ENCODE results near the gene C12orf76. TPM values are rescaled to one million over a fixed set of nuclear protein-coding genes. Genes with fewer than 3 reads are reported as not detected.
A peak's percentile ranks its signal among the peaks of the same experiment; 100 is the strongest.
"Not testable (repeated sequence)": the region's sequence is repeated elsewhere in the genome, so short reads cannot be mapped to it uniquely, and the experiment has no call there.

The C12orf76 gene
- total and polyA plus RNA-seq, 4 experiments from 2014 or later, result 16.4 to 33.5 (median 22.0) TPM

DNA sequence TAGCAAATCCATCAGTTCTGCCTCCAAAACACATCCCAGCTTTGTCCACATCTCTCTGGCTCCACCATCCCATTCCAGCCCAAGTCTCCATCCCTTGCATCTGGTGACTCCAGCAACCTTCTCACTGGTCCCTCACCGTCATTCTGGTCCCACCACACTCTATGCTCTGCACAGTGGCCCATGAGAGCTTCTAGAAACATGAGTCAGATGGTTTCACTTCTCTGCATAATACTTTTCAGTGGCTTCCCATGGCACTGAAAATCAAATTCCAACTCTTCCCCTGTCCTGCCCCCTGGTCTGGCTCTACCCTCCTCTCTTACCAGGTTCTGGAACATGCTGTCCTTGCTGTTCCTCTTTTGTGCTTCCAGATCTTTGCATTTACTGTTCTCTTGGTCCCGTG, 17.2 kb upstream of the C12orf76 start:
- H3K9me3 ChIP-seq (ENCODE audit: control insufficient read depth in 1 of 2, low read length in 2 of 2), result no peaks in the 10 kb centered on the region
- H3K27ac ChIP-seq (ENCODE audit: low read depth, low read length), result no peak overlapping the region
- H3K4me1 ChIP-seq (ENCODE audit: insufficient read depth, low read length), result no peaks in the 10 kb centered on the region
- Mint-ChIP-seq H3K9me3 (no peaks in the 10 kb centered on the region), H3K27ac (no peak overlapping the region), H3K4me3 (no peak overlapping the region), H3K27me3 (no peaks in the 10 kb centered on the region), H3K4me1 (peaks cover 0 to 3% (median under 1%) of the 10 kb centered on the region in 4 donors), H3K36me3 (no peaks in the 10 kb centered on the region)
- H3K27me3 ChIP-seq (ENCODE audit: insufficient read depth, low read length), result no peaks in the 10 kb centered on the region
- no peak for DNase-seq
- intact Hi-C loops (cut with micrococcal nuclease), result no loop called here
- no peaks in the 10 kb centered on the region for H3K36me3 ChIP-seq (ENCODE audit: insufficient read depth, low read length)
- POLR2A ChIA-PET (ENCODE audit: partially characterized antibody), result no interaction called here
- CTCF ChIA-PET (ENCODE audit: partially characterized antibody), result no interaction called here
- no peak overlapping the region for H3K4me3 ChIP-seq (ENCODE audit: low read length in 2 of 2)

- Histone ChIP-seq H3K4me3 (ENCODE audit: low read length in 2 of 2) (no peak overlapping the region), H3K36me3 (ENCODE audit: insufficient read depth, low read length) (no peaks in the 10 kb centered on the region), H3K9me3 (ENCODE audit: control insufficient read depth in 1 of 2, low read length in 2 of 2) (no peaks in the 10 kb centered on the region), H3K4me1 (ENCODE audit: insufficient read depth, low read length) (no peaks in the 10 kb centered on the region), H3K27me3 (ENCODE audit: insufficient read depth, low read length) (no peaks in the 10 kb centered on the region), H3K27ac (ENCODE audit: low read depth, low read length) (no peak overlapping the region)
- Mint-ChIP-seq H3K27ac (peak overlapping the region in 1 of 7 donors; percentile 35), H3K4me3 (no peak overlapping the region), H3K4me1 (peaks cover 0 to 4% (median 2%) of the 10 kb centered on the region in 4 donors), H3K36me3 (no peaks in the 10 kb centered on the region), H3K9me3 (no peaks in the 10 kb centered on the region), H3K27me3 (no peaks in the 10 kb centered on the region)
- DNase-seq, result no peak
- intact Hi-C loops (cut with micrococcal nuclease), result no loop called here
- ChIA-PET CTCF (ENCODE audit: partially characterized antibody) (no interaction called here), POLR2A (ENCODE audit: partially characterized antibody) (no interaction called here)
Measured at GRCh38 chr12:110062241-110062640, 13.9 kb upstream of the C12orf76 start.

- Histone ChIP-seq H3K36me3 (ENCODE audit: insufficient read depth, low read length) (no peaks in the 10 kb centered on the region), H3K27ac (ENCODE audit: low read depth, low read length) (no peak overlapping the region), H3K9me3 (ENCODE audit: control insufficient read depth in 1 of 2, low read length in 2 of 2) (no peaks in the 10 kb centered on the region), H3K4me1 (ENCODE audit: insufficient read depth, low read length) (no peaks in the 10 kb centered on the region), H3K4me3 (ENCODE audit: low read length in 2 of 2) (no peak overlapping the region), H3K27me3 (ENCODE audit: insufficient read depth, low read length) (no peaks in the 10 kb centered on the region)
- Mint-ChIP-seq H3K4me1 (peaks cover 0 to 4% (median 2%) of the 10 kb centered on the region in 4 donors), H3K36me3 (no peaks in the 10 kb centered on the region), H3K4me3 (no peak overlapping the region), H3K27me3 (no peaks in the 10 kb centered on the region), H3K27ac (peak overlapping the region in 1 of 7 donors; percentile 67), H3K9me3 (no peaks in the 10 kb centered on the region)
- DNase-seq, result no peak
- POLR2A ChIA-PET (ENCODE audit: partially characterized antibody), result no interaction called here
- intact Hi-C loops (cut with micrococcal nuclease), result no loop called here
- CTCF ChIA-PET (ENCODE audit: partially characterized antibody), result no interaction called here
Measured at GRCh38 chr12:110059651-110060000, 11.3 kb upstream of the C12orf76 start.

DNA sequence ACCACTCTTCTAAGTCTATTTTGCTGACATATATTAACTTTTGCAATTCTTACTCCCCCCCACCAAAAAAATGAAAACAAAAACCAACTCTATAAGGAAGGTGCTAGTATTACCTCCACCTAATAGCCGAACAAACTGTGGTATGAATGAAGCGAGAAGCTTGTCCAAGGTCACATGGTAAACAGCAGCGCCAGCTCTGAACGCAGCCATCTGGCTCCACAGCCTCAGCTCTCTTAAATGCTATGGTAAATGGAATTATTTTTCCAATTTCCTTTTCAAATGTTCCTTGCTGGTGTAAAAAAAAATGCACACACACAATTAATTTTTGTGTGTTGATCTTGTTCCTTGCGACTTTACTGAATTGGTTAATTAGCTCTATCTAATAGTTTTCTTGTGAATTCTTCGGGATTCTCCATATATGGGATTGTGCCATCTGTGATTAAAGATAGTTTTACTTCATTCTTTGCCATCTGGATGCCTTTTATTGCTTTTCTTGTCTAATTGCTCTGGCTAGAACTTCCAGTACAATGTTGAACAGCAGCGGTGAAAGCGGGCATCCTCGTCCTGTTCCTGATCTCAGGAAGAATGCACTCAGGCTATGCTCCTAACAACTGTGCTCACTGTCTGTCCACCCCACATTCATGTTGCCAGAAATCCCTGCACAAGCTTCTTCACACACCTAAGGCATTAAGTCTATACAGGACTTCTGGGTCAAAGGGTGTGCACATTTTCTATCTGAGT, 10.7 kb upstream of the C12orf76 start:
- intact Hi-C loops (cut with micrococcal nuclease), result no loop called here
- Histone ChIP-seq H3K27ac (ENCODE audit: low read depth, low read length) (no peak overlapping the region), H3K4me3 (ENCODE audit: low read length in 2 of 2) (no peak overlapping the region), H3K27me3 (ENCODE audit: insufficient read depth, low read length) (no peaks in the 10 kb centered on the region), H3K9me3 (ENCODE audit: control insufficient read depth in 1 of 2, low read length in 2 of 2) (no peaks in the 10 kb centered on the region), H3K4me1 (ENCODE audit: insufficient read depth, low read length) (no peaks in the 10 kb centered on the region), H3K36me3 (ENCODE audit: insufficient read depth, low read length) (no peaks in the 10 kb centered on the region)
- no peaks in the 10 kb centered on the region for H3K36me3 Mint-ChIP-seq
- H3K4me1 Mint-ChIP-seq, result peaks cover 0 to 4% (median 2%) of the 10 kb centered on the region in 4 donors
- no peaks in the 10 kb centered on the region for H3K27me3 Mint-ChIP-seq
- H3K9me3 Mint-ChIP-seq, result no peaks in the 10 kb centered on the region
- H3K27ac Mint-ChIP-seq, result no peak overlapping the region
- ChIA-PET CTCF (ENCODE audit: partially characterized antibody) (no interaction called here), POLR2A (ENCODE audit: partially characterized antibody) (no interaction called here)
- no peak for DNase-seq
- no peak overlapping the region for H3K4me3 Mint-ChIP-seq

DNA sequence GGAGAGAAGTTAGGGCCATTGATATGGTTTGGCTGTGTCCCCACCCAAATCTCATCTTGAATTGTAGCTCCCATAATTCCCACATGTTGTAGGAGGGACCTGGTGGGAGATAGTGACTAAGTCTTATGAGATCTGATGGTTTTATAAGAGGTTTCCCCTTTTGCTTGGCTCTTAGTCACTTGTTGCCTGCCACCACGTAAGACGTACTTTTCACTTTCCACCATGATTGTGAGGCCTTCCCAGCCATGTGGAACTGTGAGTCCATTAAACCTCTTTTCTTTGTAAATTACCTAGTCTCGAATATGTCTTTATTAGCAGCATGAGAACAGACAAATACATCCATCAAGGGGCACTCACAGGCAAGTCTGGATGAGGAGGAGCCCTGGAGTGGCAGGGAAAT, 8.3 kb upstream of the C12orf76 start:
- H3K4me3 ChIP-seq (ENCODE audit: low read length in 2 of 2); H3K27me3 Mint-ChIP-seq; intact Hi-C loops (cut with micrococcal nuclease); H3K4me1 Mint-ChIP-seq; H3K9me3 ChIP-seq (ENCODE audit: control insufficient read depth in 1 of 2, low read length in 2 of 2); H3K27me3 ChIP-seq (ENCODE audit: insufficient read depth, low read length); DNase-seq; H3K36me3 Mint-ChIP-seq; H3K9me3 Mint-ChIP-seq; H3K4me1 ChIP-seq (ENCODE audit: insufficient read depth, low read length); H3K36me3 ChIP-seq (ENCODE audit: insufficient read depth, low read length); H3K27ac ChIP-seq (ENCODE audit: low read depth, low read length); H3K27ac Mint-ChIP-seq; POLR2A ChIA-PET (ENCODE audit: partially characterized antibody); H3K4me3 Mint-ChIP-seq: not testable (repeated sequence)
- CTCF ChIA-PET (ENCODE audit: partially characterized antibody), result interaction anchor here (1.2 kb wide), 1 partner anchor 16 kb away, joined by 3 read pairs; no protein-coding TSS in a partner anchor

DNA sequence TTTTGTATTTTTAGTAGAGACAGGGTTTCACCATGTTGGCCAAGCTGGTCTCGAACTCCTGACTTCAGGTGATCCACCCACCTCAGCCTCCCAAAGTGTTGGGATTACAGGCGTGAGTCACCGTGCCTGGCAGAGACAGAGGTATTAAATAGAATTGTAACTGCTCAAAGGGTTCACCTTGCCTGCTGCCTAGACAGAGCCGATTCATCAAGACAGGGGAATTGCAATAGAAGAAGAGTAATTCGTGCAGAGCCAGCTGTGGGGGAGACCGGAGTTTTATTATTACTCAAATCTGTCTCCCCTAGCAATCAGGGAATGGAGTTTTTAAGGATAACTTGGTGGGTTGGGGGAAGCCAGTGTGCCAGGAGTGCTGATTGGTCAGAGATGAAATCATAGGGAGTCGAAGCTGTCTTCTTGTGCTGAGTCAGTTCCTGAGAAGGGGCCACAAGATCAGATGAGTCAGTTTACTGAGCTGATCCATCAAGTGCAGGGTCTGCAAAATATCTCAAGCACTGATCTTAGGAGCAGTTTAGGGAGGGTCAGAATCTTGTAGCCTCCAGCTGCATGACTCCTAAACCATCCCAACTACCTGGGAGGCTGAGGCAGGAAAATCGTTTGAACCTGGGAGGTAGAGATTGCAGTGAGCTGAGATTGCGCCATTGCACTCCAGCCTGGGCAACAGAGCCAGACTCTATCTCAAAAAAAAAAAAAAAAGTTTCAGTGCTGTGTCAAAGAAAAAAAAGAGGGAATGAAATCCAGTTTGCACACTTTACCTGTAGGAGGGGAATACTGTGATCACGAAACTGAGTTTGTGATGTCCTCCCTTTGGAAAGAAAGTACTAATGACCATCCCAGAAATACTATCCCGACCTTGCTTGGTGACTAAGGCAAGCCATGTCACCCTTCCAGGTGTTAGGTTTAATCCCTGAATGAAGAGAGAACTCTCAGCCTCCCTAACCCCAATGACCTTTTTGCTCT, 7.3 kb upstream of the C12orf76 start:
- H3K27ac Mint-ChIP-seq; H3K27me3 ChIP-seq (ENCODE audit: insufficient read depth, low read length); H3K4me3 ChIP-seq (ENCODE audit: low read length in 2 of 2); intact Hi-C loops (cut with micrococcal nuclease); H3K4me1 Mint-ChIP-seq; H3K36me3 ChIP-seq (ENCODE audit: insufficient read depth, low read length); H3K9me3 Mint-ChIP-seq; H3K9me3 ChIP-seq (ENCODE audit: control insufficient read depth in 1 of 2, low read length in 2 of 2); H3K27ac ChIP-seq (ENCODE audit: low read depth, low read length); H3K36me3 Mint-ChIP-seq; H3K27me3 Mint-ChIP-seq; POLR2A ChIA-PET (ENCODE audit: partially characterized antibody); DNase-seq; H3K4me3 Mint-ChIP-seq; H3K4me1 ChIP-seq (ENCODE audit: insufficient read depth, low read length): not testable (repeated sequence)
- CTCF ChIA-PET (ENCODE audit: partially characterized antibody), result interaction anchor here (1.2 kb wide), 1 partner anchor 15 kb away, joined by 3 read pairs; no protein-coding TSS in a partner anchor

GRCh38 chr12:110050927-110051326, 2.6 kb upstream of the C12orf76 start:
- peaks cover 23% of the 10 kb centered on the region for H3K4me1 ChIP-seq (ENCODE audit: insufficient read depth, low read length)
- POLR2A ChIA-PET (ENCODE audit: partially characterized antibody), result interaction anchor here (1.2 kb wide), 1 partner anchor 52 kb away, joined by 3 read pairs; the partner anchor contains the start of gene ANKRD13A
- H3K27ac ChIP-seq (ENCODE audit: low read depth, low read length), result no peak overlapping the region
- no peak overlapping the region for H3K4me3 ChIP-seq (ENCODE audit: low read length in 2 of 2)
- peaks cover 0 to 4% of the 10 kb centered on the region in 2 donors for H3K36me3 Mint-ChIP-seq
- H3K27ac Mint-ChIP-seq, result peak overlapping the region in 1 of 7 donors; percentile 30
- no peaks in the 10 kb centered on the region for H3K27me3 ChIP-seq (ENCODE audit: insufficient read depth, low read length)
- H3K4me1 Mint-ChIP-seq, result peaks cover 19 to 39% (median 26%) of the 10 kb centered on the region in 4 donors
- no peaks in the 10 kb centered on the region for H3K27me3 Mint-ChIP-seq
- no peak for DNase-seq
- intact Hi-C loops (cut with micrococcal nuclease), result no loop called here
- no peaks in the 10 kb centered on the region for H3K36me3 ChIP-seq (ENCODE audit: insufficient read depth, low read length)
- H3K9me3 ChIP-seq (ENCODE audit: control insufficient read depth in 1 of 2, low read length in 2 of 2), result no peaks in the 10 kb centered on the region
- H3K4me3 Mint-ChIP-seq, result no peak overlapping the region
- H3K9me3 Mint-ChIP-seq, result no peaks in the 10 kb centered on the region
- CTCF ChIA-PET (ENCODE audit: partially characterized antibody), result no interaction called here

All from CD4-positive, alpha-beta memory T cell (primary cell).